ENCODE results near the gene TNFRSF11A.

TNFRSF11A gene

DNA sequence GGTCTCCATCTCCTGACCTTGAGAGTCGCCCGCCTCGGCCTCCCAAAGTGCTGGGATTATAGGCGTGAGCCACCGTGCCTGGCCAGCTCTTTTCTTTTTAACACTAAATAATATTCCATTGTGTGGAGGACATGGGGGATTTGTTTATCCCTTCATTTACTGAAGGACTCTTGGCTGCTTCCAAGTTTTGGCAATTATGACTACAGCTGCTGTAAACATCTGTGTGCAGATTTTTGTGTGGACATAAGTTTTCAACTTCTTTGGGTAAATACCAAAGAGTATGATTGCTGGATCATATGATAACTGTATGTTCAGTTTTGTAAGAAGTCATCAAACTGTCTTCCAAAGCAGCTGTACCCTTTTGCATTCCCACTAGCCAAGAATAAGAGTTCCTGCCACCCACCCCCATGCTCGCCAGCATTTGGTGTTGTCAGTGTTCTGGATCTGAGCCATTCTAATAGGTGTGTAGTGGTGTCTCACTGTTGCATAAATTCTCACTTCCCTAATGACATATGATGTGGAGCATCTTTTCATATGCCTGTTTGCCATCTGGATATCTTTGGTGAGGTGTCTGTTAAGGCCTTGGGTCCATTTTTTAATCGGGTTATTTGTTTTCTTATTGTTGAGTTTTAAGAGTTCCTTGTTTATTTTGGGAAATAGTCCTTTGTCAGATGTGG, 52.2 kb downstream of the TNFRSF11A start:
- in situ Hi-C loops (cut with HindIII; ENCODE audit: low sequenced_read_pairs), result no loop called here

DNA sequence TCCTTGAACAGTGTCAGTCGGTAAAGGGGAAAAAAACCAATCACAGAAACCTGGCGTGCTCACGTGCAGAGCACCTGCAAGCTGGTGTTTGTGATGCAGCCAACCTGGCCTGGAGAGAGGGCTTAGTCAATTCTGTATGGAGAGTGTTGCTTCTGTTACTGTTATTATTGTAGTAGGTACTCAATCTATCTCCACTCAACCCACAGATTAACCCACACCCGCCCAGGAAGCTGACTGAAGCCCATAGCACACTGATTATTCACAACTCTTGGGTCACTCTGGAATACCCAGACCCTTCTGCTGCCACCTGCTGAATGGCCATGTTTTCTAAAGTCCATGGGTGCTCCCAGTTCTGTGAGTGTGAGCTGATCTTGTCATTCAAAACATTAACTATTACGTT, 53.9 kb downstream of the TNFRSF11A start:
- in situ Hi-C loops (cut with HindIII; ENCODE audit: low sequenced_read_pairs), result no loop called here

DNA sequence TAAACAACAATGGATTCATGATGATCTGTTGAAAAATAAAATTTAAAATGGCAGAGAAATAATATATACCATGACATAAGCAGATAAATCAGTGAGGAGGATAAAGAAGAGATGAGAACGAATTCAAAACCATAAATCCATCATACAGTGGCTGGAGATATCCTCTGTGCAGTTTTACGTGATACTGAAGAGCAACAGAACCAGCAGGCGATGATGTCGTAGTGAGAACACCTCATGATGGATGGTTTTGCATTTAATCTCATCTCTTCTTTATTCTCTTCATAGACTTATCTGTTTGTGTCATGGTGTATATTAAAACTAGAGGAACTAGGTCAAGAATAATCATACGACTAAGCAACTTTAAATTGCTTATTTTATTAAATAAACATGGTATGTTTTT, 56.3 kb downstream of the TNFRSF11A start:
- in situ Hi-C loops (cut with HindIII; ENCODE audit: low sequenced_read_pairs), result no loop called here

DNA sequence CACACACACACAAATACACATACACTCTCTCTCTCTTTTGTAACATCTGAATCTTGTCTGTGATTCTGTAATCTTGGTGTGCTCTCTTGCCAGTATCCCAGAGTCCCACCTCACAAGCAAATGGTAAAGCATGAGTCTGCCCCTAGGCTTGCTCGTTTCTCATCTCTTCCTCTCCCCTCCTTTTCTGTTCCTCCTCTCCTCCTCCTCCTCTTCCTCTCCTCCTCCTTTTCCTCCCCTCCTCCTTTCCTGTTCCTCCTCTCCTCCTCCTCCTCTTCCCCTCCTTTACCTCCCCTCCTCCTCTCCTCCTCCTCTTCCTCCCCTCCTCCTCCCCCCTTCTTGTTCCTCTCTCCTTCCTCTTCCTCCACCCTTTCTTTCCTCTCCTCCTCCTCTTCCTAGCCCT, 59.0 kb downstream of the TNFRSF11A start:
- in situ Hi-C loops (cut with HindIII; ENCODE audit: low sequenced_read_pairs), result no loop called here

DNA sequence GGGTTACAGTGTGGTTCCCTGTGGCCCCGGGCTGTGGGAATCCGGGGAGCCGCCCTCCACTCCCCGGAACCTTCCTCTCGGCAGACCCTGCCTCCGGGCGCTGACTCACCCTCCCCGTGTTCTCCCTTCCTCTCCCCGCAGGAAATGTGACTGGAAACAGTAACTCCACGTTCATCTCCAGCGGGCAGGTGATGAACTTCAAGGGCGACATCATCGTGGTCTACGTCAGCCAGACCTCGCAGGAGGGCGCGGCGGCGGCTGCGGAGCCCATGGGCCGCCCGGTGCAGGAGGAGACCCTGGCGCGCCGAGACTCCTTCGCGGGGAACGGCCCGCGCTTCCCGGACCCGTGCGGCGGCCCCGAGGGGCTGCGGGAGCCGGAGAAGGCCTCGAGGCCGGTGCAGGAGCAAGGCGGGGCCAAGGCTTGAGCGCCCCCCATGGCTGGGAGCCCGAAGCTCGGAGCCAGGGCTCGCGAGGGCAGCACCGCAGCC, 59.5 kb downstream of the TNFRSF11A start:
- in situ Hi-C loops (cut with HindIII; ENCODE audit: low sequenced_read_pairs), result no loop called here

DNA sequence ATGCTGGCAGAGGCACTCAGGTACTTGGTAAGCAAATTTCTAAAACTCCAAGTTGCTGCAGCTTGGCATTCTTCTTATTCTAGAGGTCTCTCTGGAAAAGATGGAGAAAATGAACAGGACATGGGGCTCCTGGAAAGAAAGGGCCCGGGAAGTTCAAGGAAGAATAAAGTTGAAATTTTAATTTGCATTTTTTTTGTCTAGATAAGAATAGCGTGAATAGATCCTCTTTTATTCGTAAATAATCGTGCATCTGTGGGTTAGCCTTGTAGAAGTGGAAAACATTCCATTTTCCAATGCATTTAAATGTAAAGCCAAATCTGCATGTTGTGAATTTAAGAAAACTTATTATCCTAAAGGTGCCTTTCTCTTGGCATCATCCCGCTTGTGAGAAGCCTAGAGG, 61.0 kb downstream of the TNFRSF11A start:
- in situ Hi-C loops (cut with HindIII; ENCODE audit: low sequenced_read_pairs), result no loop called here

DNA sequence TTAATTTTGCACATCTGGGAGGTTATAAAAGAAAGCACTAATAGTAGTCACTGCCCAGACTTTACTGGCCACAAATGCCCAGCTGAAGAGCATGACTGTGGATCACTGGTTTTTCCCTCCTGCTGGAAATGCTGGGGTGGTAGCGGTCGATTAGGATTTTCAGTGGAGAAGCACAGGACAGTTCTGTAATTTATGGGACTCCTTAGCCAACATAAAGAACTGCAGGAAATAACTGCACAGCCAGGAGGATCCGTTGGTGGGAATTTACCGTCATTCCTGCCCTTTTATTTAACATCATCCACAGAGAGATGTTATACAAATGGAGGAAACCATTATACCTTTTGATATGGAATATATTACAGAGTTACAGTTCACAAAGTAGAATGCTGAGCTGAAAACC, 61.5 kb downstream of the TNFRSF11A start:
- in situ Hi-C loops (cut with HindIII; ENCODE audit: low sequenced_read_pairs), result no loop called here

DNA sequence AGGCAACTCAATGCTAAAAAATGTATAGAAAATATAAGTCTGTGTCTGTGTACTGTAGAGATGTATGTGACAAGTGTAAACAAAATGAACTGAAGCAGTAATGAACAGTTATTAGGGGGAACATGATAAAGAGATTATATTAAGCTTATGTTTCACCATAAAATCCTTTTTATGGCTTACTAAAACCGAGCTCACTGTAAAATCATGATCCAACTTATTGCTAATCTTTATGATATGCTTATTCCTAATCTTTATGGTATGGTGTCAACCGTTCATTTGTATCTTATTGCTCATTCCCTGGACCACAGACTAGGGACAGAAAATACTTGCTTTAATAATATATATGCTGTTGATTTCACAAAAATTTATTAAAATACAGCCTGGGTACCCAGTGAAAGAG, 62.1 kb downstream of the TNFRSF11A start:
- in situ Hi-C loops (cut with HindIII; ENCODE audit: low sequenced_read_pairs), result no loop called here

DNA sequence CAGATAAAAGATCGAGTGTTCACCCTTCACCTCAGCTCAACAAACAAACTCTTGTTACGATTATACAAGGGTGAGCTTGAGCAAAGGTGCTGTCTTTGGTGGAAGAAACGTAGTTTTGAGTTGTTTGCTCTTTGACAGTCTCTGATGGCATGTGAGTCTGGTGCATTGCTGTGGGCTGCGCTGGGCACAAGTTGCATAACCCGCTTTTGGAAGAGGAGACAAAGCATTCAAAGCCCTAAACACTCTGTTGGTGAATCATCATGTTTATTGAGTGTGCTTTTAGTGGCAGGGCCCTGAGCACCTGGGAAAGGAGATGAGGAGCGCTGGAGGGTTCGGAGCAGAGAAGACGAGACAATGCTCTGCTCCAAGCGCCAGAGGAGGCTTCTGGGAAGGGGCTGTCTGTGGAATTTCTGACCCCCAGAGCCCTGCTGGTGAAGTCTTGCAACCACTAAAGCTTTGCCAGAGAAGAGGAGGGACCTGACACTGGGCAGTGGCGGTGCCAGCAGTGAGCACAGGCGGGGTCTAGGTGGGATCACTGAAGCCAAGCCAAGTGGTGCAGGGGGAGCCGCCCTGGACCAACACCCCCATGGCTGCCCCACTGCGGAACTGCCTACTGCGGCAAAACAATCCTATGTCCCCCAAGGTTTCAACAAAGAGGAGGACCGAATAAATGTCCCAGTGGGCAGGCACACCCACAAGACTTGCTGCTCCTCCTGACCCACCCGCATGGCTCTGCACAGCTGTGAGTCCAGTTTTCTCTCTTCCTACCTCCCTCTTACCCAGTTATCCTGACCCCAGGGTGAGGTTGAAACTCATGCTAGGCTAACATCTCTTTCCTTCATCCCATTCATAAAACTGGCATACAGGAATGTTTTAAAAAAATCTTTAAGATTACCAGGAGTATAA, 64.0 kb downstream of the TNFRSF11A start:
- in situ Hi-C loops (cut with HindIII; ENCODE audit: low sequenced_read_pairs), result no loop called here

DNA sequence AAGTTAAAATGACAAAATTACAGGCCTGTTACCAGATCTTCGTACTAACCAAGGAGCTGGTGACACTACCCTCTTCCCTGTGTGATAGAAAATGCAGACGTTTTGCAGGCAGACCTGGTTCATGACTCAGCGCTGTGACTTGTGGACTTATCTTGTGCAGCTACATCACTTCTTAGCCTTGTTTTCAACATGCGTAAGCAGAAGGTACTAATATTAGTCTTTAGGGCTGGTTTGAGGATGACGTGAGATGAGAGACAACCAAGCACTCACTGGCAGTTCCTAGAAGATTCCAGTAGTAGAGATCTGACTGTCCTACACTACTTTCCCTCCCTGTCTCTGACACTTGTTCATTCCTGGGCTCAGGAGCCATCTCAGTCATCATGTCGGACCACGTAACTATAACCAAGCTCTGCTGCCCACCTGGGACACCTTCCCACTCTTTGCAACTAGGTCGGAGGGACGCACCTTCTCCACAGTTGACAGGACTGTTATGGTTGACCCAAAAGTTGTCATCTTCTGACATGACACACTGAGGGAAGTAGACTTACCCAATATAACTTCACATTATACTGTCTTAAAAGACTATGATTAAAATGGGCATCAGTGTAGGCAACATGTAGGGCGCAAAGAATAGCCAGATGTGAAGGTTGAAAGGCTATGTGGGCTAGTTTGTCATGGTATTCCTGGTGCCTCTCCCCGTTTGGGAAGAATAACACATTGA, 64.8 kb downstream of the TNFRSF11A start:
- in situ Hi-C loops (cut with HindIII; ENCODE audit: low sequenced_read_pairs), result no loop called here

DNA sequence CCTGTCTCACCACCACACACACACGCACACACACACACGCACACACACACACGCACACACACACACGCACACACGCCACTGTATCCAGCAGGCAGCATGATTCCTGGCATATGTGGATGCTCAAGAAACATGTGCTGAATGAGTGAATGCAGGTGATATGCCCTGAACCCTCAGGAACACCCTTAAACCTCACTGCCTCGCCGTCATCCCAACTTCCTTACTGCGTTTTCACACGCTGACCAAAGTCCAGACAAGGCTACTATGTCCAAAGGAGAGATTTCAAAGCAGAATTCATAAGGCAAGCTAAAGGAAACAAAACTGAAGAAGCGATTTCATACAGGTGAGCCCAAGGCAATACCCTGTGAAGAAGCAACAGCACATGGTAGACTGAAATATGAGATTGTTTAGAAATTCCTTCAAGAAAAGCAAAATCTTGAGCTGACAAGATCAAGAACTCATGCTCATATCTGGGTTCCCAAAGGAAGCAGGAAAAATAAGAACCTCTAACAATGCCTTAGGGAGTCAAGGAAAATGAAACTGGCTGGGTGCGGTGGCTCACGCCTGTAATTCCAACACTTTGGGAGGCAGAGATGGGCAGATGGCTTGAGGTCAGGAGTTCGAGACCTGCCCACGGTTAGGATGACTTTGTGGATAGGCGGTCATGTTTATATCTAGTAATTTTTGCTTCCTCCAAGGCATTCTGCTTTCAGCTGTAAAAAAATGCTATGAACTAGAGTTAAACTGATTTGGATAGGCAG, 69.1 kb downstream of the TNFRSF11A start:
- in situ Hi-C loops (cut with HindIII; ENCODE audit: low sequenced_read_pairs), result no loop called here

DNA sequence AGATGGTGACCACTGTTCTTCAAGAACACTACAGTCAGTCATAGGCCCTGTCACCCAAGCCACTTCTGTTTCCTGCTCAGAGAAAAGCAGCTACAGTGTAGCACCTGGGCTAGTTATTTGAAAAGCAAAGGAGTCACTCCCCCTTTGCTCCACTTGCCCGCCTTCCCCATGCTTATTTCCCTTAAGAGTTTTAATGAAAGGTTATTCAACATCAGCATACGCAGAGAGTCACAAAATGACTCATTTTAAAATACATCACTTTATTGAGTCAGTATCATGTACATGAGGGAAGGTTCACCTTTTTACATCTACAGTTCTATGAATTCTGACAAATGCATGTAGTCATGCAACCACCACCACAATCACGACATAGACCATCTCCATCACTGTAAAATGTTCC, 71.3 kb downstream of the TNFRSF11A start:
- in situ Hi-C loops (cut with HindIII; ENCODE audit: low sequenced_read_pairs), result no loop called here

DNA sequence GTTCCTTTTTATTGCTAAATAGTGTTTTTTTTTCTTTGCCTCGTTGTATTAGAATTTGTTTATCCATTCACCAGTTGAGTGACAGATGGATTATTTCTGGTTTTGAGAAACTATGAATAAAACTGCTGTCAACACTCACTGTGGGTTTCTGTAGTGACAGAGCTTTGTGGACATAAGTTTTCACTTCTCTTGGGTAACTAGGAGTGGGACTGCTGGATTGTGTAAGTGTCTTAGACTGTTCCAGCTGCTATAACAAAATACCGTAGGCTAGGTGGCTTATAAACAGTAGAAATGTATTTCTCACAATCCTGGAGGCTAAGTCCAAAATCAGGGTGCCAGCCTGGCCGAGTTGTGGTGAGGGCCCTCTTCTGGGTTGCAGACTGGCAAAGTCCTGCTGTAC, 71.9 kb downstream of the TNFRSF11A start:
- in situ Hi-C loops (cut with HindIII; ENCODE audit: low sequenced_read_pairs), result no loop called here

DNA sequence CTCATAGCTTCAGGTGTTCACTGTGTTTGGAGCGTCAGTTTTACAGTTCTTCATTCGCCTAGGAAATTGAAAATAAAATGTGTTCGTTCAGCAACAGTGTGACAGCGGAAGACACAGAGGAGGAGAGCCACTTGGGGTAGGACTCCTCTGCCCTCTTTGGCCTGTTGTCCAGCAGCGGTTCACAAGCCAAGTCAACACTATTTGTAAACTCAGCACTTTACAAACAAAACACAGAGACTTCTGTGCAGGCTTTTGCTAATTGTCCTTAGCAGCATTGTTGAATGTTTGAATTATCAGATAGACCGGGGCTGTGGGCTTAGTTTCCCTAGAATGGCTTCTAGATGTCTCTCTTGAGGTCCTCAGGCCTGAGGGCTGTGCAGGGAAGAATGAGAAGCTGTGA, 73.2 kb downstream of the TNFRSF11A start:
- in situ Hi-C loops (cut with HindIII; ENCODE audit: low sequenced_read_pairs), result no loop called here

DNA sequence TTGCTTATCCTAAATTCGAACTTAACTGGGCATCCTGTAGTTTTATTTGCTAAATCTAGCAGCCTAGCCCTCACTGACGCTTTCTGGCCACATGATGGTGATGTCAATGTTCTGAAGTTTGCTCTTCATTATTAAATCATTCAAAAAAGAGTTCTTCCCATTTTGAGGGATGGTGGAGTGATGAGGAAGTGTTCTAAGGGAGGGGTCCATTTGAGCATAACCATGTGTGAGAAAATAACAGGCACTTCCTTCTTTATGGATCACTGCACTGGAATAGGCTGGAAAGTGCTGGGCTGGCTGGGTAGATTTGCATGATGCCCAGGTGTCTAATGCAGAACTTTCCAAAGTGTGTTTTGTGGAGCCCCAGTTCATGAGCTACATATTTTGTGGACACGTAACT, 74.2 kb downstream of the TNFRSF11A start:
- in situ Hi-C loops (cut with HindIII; ENCODE audit: low sequenced_read_pairs), result no loop called here

DNA sequence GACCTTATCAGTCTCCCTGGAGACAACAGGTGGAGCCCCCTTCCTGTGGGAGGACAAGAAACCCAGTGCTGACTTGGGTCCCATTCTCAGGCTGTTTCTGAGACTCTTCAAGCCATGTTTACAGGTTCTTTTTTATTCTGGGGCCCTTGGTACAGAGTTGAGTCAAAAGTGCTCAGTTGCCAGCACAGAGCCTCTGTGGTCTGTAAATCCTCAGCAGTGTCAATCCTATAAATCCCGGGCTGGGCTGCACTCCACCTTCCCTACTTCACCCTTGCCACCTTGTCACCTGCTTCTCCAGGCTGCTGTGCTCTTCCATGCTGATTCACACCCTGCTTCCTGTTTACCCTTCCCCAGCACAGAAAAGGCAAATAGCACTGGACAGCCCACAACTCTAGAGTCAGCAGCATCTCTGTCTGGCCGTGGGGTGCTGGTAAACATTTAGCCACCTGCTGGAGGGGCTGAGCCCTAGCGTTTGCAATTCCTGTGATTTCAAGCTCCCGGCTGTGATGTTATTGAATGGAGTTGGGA, 74.7 kb downstream of the TNFRSF11A start:
- in situ Hi-C loops (cut with HindIII; ENCODE audit: low sequenced_read_pairs), result no loop called here

DNA sequence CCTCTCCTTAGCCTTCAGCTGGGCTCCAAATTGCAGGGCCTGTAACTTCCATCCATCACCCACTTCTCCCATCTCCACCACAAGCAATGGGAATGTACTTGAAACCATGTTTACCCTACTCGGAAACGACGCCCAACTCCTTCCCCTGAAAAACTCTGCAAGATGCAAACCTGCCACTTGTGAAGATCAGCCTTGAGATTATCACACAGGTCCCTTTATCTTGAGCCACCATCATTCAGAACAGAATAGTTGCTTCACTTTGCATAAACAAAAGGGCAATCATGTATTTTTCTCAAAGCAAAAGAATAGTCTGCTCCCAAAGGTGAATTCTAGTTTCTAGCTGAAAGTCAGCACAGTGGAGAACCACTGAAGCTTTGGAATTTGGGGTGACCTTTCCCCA, 75.8 kb downstream of the TNFRSF11A start:
- in situ Hi-C loops (cut with HindIII; ENCODE audit: low sequenced_read_pairs), result no loop called here

DNA sequence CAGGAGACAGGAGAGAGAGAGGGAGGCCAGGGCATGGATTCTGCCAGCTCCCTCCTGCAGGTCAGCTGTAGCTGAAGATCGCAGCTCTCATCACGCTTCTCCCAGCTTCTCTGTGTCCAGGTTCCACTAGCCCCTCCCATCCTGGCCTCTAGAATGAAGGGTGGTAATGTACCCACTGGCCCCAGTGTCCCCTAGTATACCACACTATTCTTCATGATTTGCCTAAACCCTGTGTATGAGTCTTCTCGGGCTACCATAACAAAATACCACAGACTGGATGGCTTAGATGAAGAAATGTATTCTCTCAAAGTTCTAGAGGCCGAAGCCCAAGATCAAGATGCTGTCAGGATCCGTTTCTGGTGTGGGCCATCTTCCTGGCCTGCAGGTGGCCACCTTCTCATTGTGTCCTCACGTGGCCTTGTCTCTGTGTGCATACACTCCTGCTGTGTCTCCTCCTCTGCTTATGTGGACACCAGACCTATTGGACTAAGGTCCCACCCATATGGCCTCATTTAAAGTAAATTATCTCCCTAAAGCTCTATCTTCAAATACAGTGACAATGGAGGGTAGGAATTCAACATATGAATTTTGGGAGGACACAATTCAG, 77.3 kb downstream of the TNFRSF11A start:
- in situ Hi-C loops (cut with HindIII; ENCODE audit: low sequenced_read_pairs), result no loop called here

DNA sequence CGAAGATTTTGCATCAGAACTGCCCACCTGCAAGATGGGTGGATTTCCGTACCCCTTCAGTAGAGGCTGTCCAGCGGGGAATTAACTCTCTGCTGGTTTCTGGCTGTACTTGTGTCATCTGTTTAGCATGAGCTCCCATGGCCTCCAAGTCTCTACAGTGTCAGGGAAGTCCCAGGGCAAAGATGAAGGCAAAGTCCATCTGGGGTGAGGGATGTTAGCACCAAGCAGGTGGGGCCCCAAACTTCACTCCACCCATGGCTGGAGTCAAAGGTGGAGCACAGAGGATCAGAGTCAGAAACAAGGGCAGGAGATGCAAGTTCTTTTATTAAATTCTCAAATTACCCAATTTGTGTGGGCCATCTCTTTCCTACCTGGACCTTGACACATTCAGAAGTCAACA, 78.0 kb downstream of the TNFRSF11A start:
- in situ Hi-C loops (cut with HindIII; ENCODE audit: low sequenced_read_pairs), result no loop called here

DNA sequence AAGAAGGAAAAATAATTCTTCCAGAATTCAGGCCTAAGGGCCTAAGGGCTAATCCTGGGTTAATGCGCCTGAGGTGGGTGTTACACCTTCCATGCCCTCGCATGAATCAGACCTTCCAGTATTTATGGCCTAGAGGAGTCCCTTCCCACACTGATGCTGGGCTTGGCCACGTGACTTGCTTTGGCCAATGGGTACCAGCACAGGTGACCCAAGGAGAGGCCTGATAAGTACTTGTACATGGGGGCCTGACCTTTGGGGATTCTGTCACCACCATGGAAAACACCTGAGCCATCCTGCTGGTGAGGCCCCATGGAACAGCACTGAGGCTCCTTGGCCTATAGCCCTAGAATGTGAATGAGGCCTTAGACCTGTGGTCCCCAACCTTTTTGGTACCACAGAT, 79.8 kb downstream of the TNFRSF11A start:
- in situ Hi-C loops (cut with HindIII; ENCODE audit: low sequenced_read_pairs), result no loop called here
